SK-N-MC (cell line): ENCODE measurements around the gene UBR2.
"Not testable (repeated sequence)": the region's sequence is repeated elsewhere in the genome, so short reads cannot be mapped to it uniquely, and the experiment has no call there.

Experiments
- DNase-seq: peaks from one replicate; pipeline ENCODE4 v3.0.0-alpha.2; 2011; ENCODE audit warnings: low read depth, low spot score
- H3K27ac ChIP-seq: fragments of 200-600 bp; sonication (generic); 2 replicates; pipeline ENCODE4 v1.5.1; 2016; ENCODE audit warnings: mixed run types
- H3K36me3 ChIP-seq: fragments of 200-600 bp; sonication (generic); 2 replicates; pipeline ENCODE4 v1.6.1; 2017; ENCODE audit warnings: antibody characterized with exemption, low read length, mixed read lengths; ENCODE audit not compliant: insufficient read depth
- H3K4me3 ChIP-seq: fragments of 200-600 bp; sonication (generic); 2 replicates; pipeline ENCODE4 v1.5.1; 2016
- H3K9ac ChIP-seq: fragments of 200-600 bp; sonication (generic); 2 replicates; pipeline ENCODE4 v1.8.0; 2017; ENCODE audit warnings: mixed run types, mixed read lengths; ENCODE audit not compliant: insufficient read length
- H3K9me3 ChIP-seq: fragments of 200-600 bp; sonication (generic); 2 replicates; pipeline ENCODE4 v1.6.1; 2017; ENCODE audit warnings: low read depth, mild to moderate bottlenecking, antibody characterized with exemption, low read length, moderate library complexity, mixed read lengths
- EZH2 ChIP-seq: fragments of 200-600 bp; sonication (generic); IDR thresholded peaks from one replicate; pipeline ENCODE4 v1.6.1; 2017; ENCODE audit warnings: antibody characterized with exemption
- FOXP2 ChIP-seq: optimal IDR thresholded peaks from 2 replicates; pipeline ENCODE3; 2011; ENCODE audit warnings: mild to moderate bottlenecking, moderate library complexity; ENCODE audit not compliant: insufficient read depth; ENCODE audit errors: extremely low read length, control extremely low read depth
- POLR2AphosphoS5 ChIP-seq: IDR thresholded peaks from 2 replicates; pipeline ENCODE4 v1.6.1; 2012; ENCODE audit warnings: mild to moderate bottlenecking, low read depth, low read length, borderline replicate concordance

The UBR2 gene

DNA sequence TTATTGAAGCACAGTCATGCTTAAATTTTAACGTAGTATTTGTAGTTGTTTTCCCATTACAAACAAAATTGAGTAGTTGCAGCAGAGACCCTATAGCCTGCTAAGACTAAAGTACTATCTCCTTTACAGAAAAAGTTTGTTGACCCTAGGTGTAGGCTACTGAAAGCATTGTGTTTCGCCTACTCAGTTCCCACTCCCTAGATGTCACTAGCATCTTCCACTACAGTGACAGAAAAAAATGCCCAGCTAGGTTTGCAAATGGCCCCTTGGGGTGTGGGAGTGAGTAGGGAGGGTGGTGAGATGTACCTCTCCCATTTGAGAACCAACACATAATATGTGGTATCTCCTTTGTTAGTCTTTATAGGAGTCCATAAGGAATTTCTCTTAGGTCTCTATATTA, 34.5 kb downstream of the UBR2 start:
- Histone ChIP-seq H3K27ac (no peak overlapping the region), H3K9ac (no peak overlapping the region), H3K36me3 (peaks cover 23% of the 10 kb centered on the region), H3K4me3 (no peak overlapping the region), H3K9me3 (no peaks in the 10 kb centered on the region)
- TF ChIP-seq EZH2, result no peak
- no peak for TF ChIP-seq FOXP2
- TF ChIP-seq POLR2AphosphoS5, result no peak
- DNase-seq, result no peak

DNA sequence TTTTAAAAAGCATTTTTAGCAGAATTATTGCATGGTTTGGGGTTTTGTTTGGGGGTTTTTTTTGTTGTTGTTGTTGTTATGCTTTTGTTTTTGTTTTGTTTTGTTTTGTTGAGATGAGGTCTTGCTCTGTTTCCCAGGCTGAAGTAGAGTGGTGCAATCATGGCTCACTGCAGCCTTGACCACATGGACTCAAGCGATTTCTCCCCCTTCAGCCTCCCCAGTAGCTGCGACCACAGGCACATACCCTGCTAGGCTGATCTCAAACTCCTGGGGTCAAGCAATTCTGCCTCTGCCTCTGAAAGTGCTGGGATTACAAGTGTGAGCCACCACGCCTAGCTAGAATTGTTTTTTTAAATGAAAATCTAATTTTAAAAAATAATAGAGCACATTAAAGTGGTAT, 35.7 kb downstream of the UBR2 start:
- H3K27ac ChIP-seq, result no peak overlapping the region
- no peak overlapping the region for H3K4me3 ChIP-seq
- H3K9ac ChIP-seq, result no peak overlapping the region
- no peaks in the 10 kb centered on the region for H3K9me3 ChIP-seq
- TF ChIP-seq FOXP2 (no peak), POLR2AphosphoS5 (no peak), EZH2 (no peak)
- no peak for DNase-seq
- H3K36me3 ChIP-seq, result peaks cover 16% of the 10 kb centered on the region

DNA sequence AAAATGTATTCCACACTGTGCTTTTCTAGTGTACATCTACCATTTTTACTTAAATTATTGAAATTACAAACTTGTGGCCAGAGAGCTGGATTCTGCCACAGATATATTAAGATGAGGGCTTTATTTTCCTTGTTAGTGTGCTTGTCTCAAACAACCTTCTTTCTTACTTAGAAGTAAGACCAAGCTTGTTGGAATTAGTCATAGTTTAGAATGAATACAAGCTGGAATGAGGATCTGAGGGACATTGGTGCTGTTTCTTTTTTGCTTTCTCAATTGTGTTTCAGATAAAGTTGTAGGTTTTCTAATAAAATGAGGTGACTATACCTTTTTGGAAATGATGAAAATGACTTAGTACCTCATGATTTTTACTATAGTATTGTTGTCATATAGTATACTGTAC, 40.3 kb downstream of the UBR2 start:
- Histone ChIP-seq H3K9ac (no peak overlapping the region), H3K9me3 (no peaks in the 10 kb centered on the region), H3K36me3 (no peaks in the 10 kb centered on the region), H3K27ac (no peak overlapping the region), H3K4me3 (no peak overlapping the region)
- DNase-seq, result no peak
- no peak for TF ChIP-seq POLR2AphosphoS5
- TF ChIP-seq EZH2, result no peak
- TF ChIP-seq FOXP2, result no peak

DNA sequence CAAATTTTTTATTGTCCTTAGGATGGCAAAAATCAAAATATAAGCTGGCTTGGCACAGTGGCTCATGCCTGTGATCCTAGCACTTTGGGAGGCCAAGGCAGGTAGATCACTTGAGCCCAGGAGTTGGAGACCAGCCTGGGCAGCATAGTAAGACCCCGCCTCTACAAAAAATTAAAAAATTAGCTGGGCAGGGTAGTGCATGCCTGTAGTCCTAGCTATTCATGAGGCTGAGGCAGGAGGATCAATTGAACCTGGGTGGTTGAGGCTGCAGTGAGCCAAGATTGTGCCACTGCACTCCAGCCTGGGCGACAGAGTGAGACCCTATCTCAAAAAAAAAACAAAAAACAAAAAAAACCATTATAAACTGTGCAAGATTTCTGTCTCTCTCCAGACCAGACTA, 40.9 kb downstream of the UBR2 start:
- not testable (repeated sequence) for H3K9me3 ChIP-seq, H3K36me3 ChIP-seq, H3K4me3 ChIP-seq, DNase-seq, H3K27ac ChIP-seq, H3K9ac ChIP-seq

DNA sequence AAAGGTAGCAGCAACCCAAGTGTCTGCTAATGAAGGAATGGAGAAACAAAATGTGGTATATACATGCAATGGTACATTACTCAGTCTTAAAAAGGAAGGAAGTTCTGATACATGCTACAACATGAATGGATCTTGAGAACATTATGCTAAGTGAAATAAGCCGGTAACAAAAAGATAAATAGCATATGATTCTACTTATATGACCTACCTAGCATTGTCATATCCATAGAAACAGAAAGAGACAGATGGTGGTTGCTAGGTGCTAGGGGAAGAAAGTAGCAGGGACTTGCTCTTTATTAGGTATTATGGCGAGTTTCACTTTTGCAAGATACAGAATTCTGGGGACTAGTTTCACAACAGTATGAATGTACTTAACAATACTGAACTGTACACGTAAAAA, 46.6 kb downstream of the UBR2 start:
- DNase-seq, result no peak
- Histone ChIP-seq H3K4me3 (no peak overlapping the region), H3K36me3 (peaks cover 6% of the 10 kb centered on the region), H3K27ac (no peak overlapping the region), H3K9me3 (no peaks in the 10 kb centered on the region), H3K9ac (no peak overlapping the region)
- TF ChIP-seq FOXP2 (no peak), POLR2AphosphoS5 (no peak)

DNA sequence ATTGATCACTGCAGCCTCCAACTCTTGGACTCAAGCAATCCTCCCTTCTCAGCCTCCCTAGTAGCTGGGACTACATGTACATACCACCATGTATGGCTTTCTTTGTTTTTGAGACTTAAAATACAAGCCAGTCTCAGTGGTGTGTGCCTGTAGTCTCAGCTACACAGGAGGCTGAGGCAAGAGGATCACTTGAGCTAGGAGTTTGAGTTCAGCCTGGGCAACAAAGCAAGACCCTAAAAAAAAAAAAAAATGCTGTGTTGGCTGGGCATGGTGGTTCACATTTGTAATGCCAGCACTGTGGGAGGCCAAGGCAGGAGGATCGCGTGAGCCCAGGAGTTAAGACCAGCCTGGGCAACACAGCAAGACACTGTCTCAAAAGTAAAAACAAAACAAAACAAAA, 51.7 kb downstream of the UBR2 start:
- TF ChIP-seq FOXP2 (no peak), POLR2AphosphoS5 (no peak), EZH2 (no peak)
- Histone ChIP-seq H3K4me3 (no peak overlapping the region), H3K9me3 (no peaks in the 10 kb centered on the region), H3K9ac (no peak overlapping the region), H3K27ac (no peak overlapping the region), H3K36me3 (peaks cover 23% of the 10 kb centered on the region)
- DNase-seq, result no peak

DNA sequence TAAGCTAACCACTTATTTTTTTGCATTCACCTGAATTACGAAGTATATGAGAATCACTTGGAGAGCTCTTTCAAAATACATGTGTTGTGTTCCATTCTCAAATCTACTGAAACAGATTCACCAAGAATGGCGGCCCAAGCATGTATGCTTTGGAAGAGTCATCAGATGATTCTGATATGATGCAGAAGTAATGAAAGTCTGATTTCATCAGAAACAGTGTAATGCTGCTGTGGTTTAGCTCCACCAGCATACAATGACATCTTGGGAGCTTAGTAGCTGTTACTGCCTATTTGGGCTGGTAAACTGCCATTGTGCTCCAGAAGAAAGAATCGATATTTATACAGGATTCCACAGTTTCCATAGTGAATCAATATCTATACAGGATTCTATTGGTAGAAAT, 52.9 kb downstream of the UBR2 start:
- Histone ChIP-seq H3K27ac (no peak overlapping the region), H3K36me3 (peaks cover 23% of the 10 kb centered on the region), H3K4me3 (no peak overlapping the region), H3K9ac (no peak overlapping the region), H3K9me3 (no peaks in the 10 kb centered on the region)
- DNase-seq, result no peak
- no peak for TF ChIP-seq FOXP2
- TF ChIP-seq POLR2AphosphoS5, result no peak
- TF ChIP-seq EZH2, result no peak

DNA sequence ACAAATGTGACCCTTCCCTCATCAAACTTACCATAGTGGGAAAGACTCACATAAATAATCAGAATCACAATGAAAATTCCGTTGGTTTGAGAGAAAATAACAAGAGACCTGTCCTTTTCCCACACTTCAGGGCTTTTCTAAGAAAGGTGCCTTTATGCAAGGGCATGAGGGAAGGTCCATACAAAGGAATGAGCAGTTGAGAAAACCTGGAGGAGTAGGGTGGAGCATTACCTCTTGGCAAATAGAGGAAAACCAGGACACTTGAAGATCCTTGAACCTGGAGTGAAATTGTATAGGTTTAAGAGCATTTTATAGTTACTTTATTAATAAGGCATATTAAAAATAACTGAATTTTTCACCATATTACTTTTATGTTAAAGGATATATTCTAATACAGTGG, 54.3 kb downstream of the UBR2 start:
- DNase-seq, result no peak
- H3K9ac ChIP-seq, result no peak overlapping the region
- no peak overlapping the region for H3K27ac ChIP-seq
- no peak for TF ChIP-seq EZH2
- TF ChIP-seq POLR2AphosphoS5, result no peak
- no peak for TF ChIP-seq FOXP2
- H3K4me3 ChIP-seq, result no peak overlapping the region
- H3K36me3 ChIP-seq, result peaks cover 23% of the 10 kb centered on the region
- no peaks in the 10 kb centered on the region for H3K9me3 ChIP-seq

DNA sequence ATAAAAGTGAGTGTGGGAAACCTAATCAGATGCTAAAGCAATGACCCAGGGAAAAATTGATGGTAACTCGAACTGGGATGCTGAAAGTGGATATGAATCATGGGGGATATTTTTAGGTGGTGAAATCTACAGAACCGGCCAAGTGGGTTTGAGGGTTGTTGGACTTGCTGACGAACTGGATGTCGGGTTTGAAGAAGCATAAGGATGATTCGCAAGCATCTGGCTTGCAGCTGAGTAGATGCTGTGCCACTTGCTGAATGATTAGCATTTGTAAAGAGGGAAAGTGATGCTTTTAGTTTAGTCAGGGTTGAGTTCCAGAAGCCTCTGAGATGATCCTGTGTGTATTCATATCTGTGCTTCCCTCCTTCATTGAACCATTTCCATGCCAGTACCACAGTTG, 54.9 kb downstream of the UBR2 start:
- peaks cover 23% of the 10 kb centered on the region for H3K36me3 ChIP-seq

DNA sequence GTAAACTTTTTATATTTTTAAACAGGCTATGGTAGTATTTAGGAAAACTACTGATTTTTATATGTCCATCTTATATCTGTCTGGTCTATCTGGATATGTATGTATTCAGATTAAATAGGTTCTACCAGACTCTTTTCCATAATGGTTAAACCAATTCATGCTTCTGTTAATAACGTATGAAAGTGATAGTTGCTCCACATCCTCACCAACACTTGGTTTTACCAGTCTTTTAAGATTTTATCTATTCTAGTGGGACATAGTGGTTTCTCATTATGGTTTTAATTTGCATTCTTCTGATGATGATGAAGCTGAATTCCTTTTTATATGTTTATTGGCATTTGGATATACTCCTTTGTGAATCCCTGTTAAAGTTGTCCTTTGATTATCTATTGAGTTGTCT, 56.1 kb downstream of the UBR2 start:
- no peak overlapping the region for H3K9ac ChIP-seq
- DNase-seq, result no peak
- H3K36me3 ChIP-seq, result peaks cover 22% of the 10 kb centered on the region
- no peak overlapping the region for H3K27ac ChIP-seq
- H3K9me3 ChIP-seq, result no peaks in the 10 kb centered on the region
- no peak for TF ChIP-seq FOXP2
- no peak for TF ChIP-seq POLR2AphosphoS5
- TF ChIP-seq EZH2, result no peak
- no peak overlapping the region for H3K4me3 ChIP-seq

More for the DNA sequence above, 54.9 kb downstream of the UBR2 start:
- no peaks in the 10 kb centered on the region for H3K9me3 ChIP-seq
- TF ChIP-seq POLR2AphosphoS5, result no peak
- TF ChIP-seq EZH2, result no peak
- TF ChIP-seq FOXP2, result no peak
- H3K4me3 ChIP-seq, result no peak overlapping the region
- no peak for DNase-seq
- H3K9ac ChIP-seq, result no peak overlapping the region
- H3K27ac ChIP-seq, result no peak overlapping the region
